Stimulated activated CD4-positive, alpha-beta T cell treated with anti-CD3 and anti-CD28 coated beads, Interleukin-2, amount 100 ng/mL, for 4 hours (primary cell): ENCODE measurements around the gene EPS8.
"Not testable (repeated sequence)": the region's sequence is repeated elsewhere in the genome, so short reads cannot be mapped to it uniquely, and the experiment has no call there.

ENCODE experiments used
- DNase-seq: peaks from one replicate; pipeline ENCODE4 v3.0.0-alpha.2; 2020; ENCODE audit warnings: low read depth

EPS8 gene

DNA sequence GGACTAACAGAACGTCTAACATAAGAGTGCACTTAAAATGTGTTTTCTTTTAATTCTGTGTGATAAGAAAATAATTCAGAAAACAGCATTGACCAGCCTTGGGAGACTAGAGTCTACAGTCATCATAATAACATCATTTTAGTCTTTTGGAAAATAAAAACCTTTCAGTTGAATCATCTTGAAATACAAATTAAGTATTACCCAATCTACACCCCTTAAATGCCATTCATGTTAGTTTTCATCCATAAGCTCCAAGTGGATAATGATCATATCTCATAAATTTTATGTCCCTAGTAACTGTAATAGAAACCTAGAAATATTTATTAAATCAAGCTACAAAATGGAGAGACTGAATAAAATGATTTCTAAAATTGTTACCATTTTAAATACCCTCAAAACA lies 32.4 kb downstream of the EPS8 start:
- DNase-seq, result no peak

DNA sequence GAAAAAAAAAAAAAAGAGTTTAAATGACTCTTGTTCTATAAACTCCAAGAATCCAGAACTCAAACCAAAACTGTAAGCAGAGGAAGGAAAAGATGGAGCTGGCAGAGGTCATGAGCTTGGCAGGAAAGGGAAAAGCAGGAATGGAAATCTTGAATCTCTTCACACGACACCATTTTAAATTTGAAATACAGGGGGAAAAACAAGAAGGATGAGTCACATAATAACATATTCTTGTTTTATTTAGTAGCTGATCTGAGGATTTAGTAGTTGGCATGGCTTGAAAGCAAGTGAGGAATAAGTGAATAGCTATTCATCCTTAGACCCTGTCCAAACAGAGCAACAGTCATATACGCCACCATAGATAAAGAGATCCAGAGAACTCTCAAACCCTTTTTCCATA lies 35.0 kb downstream of the EPS8 start:
- no peak for DNase-seq

DNA sequence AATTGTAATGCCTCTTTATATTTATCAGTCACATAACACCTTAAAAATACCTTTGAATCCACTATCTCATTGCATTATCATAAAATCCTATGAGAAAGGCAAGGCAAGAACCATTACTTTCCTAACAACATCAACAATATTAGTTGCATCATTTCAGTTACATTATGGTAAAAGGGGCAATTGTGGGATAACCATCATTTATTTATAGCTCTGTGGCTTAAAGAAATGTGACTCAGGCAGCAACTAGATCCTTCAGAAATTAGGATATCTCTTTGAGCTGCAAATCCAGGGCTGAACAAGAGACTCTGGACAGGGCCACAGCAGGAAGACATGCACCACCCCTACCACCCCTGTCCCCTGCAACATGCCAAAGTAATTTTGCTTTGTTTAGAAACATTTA lies 36.4 kb downstream of the EPS8 start:
- DNase-seq, result no peak

DNA sequence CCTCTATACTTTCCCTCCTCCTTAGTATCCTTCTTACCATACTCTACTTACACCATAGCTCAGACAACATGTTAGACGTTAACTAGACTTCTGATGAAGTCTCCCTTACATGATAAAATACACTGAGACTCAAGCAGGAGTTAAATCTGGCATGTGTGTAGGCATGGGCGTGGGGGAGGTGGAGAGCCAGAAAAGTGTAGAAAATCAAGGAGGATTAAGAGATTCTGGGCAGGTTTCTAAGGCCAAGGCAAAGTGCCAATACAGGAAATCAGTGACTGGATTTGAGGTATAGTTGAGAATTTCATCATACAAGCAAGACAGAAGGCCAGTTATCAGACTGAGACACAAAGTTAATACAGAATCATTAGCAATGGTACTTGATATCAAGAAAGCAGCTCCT lies 37.4 kb downstream of the EPS8 start:
- DNase-seq, result no peak

DNA sequence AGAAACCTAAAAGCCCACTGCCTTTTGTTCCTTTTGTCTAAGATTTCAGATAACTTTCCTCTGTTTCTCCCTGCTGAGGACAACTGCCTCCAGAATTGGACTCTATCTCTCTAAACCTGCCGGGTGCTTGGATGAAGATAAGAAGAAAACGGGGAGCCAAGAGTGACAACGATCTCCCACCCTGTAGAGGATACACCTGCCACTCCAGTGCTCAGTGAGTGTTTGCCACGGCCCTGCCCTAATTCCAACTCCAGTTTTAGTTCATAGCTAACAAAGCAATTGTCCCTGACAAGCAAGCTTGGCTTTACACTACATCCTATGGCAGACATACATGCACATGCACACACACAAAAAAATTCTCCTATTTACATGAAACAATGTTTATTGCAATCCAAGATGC lies 39.3 kb downstream of the EPS8 start:
- DNase-seq, result no peak

DNA sequence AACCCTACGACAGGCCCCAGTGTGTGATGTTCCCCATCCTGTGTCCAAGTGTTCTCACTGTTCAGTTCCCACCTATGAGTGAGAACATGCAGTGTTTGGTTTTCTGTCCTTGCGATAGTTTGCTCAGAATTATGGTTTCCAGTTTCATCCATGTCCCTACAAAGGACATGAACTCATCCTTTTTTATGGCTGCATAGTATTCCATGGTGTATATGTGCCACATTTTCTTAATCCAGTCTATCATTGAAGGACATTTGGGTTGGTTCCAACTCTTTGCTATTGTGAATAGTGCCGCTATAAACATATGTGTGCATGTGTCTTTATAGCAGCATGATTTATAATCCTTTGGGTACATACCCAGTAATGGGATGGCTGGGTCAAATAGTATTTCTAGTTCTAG lies 47.3 kb downstream of the EPS8 start:
- not testable (repeated sequence) for DNase-seq

DNA sequence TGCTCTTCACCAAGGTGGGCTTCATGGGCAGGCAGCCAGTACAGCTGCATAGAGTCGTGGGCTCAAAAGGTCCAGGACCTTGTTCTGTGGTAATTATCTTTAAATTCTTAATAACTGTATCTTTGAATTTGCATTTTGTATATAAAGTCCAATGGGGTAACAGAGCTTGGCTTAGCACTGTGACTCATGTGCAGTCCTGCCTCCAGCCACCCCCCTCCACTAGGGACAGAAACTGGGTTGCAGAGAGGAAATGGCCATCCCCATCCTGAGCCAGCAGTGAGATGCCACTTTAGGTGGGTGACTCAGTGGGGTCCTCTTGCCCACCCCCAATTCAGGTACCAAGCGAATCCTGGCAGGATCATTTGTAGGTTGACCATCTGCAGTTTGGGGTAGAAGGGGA lies 48.1 kb downstream of the EPS8 start:
- DNase-seq, result no peak

DNA sequence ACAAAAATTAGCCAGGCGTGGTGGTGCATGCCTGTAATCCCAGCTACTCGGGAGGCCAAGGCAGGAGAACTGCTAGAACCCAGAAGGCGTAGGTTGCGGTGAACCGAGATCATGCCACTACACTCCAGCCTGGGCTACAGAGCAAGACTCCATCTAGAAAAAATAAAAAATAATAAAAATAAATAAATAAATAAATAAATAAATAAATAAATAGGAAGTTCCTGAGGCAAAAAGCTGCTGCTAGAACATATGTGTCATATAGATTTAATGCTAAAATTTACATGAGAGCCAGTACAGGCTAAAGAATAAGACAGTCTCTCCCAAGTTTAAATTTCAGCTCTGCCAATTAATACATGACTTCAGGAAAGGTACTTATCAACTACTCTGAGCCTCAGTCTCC lies 48.8 kb downstream of the EPS8 start:
- DNase-seq, result not testable (repeated sequence)

DNA sequence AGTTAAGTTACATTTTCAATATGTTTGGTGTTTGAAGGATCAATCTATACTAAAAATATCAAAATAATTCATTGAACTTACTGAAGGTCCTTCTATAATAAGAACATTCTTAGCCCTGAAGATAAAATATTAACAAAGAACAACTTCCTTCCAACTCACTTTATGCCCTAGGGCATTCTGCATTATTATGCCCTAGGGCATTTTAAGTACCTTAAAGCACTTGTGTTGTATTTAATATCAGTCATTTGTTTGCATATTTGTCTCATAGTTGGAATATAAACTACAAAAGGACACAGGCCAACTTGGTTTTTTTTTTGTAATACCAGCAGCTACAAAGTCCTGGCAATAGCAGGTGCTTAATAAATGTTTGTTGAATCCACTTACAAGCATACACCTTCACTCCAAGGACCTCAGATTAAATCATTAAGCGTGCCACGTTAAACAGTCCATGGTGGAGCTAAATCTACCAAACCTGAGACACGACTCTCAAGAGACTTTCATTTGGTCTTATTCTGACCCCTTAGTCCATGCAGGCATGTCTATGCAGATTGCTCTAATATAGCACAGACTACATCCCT lies 50.7 kb downstream of the EPS8 start:
- no peak for DNase-seq

DNA sequence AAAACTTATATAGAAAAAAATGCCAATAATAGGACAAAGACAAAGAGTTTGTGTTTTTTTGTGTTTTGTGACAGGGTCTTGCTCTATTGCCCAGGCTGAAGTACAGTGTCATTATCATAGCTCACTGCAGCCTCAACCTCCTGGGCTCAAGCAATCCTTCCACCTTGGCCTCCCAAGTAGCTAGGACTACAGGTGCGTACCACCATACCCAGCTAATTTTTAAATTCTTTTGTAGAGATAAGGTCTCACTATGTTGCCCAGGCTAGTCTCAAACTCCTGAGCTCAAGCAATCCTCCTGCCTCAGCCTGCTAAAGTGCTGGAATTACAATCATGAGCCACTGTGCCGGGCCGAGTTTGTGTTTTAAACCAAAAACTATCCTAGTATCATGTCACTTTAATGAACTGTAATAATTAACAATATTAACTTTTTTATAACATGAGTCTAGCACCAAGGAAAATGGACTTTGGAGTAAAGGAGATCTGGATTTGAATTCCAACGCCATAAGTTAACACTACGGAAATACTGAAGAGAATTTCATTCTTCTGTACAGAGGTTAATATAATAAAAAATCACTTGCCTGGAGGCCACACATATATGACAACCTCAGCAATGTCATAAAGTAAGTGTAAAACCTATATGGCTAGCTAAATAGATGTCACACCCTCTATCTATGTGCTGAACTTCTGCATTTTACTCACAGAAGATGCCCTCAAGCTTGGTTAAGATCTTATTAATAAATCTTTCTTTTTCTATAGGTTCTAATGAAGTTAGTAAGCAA lies 53.2 kb downstream of the EPS8 start:
- DNase-seq, result no peak

DNA sequence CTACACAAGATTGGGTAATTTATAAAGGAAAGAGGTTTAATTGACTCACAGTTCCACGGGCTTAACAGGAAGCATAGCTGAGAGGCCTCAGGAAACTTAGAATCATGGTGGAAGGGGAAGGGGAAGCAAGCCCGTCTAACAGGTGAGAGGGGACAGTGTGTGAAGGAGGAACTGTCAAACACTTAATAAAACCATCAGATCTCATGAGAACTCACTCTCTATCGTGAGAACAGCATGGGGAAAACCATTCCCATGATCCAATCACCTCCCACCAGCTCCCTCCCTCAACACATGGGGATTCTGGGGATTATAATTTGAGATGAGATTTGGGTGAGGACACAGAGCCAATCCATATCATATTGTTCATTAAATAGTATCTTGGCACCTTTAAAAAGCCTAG lies 56.1 kb downstream of the EPS8 start:
- no peak for DNase-seq

DNA sequence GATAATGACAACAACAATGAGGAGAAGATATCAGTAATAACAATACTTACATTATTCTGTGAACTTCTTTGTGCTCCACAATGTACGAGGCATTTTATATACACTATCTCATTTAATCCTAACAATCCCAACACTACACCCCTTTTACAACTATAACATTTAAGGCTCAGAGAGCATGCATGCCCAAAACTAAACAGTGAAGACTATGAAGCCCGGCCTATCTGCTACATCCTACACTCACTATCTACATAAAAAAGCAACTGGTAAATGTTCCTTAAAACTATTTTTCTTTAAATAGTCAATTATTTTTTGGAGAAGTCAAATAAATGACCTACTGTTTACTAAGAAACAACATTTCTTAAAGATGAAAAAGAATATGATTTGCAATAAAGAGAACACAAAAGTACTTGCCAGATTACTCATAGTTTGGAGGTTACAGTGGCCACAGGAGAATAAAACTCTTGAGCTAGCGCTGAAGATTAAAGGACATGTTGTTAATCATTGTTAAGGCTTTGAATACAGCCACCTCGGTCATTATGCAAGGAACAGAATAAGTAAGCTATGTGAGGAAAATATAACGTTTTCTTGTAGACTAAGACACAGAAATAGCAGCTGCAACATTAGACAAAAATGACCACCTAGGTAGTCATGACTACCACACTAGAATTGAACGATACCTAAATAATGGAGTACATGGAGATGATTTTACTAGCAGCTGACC lies 56.7 kb downstream of the EPS8 start:
- DNase-seq, result no peak

DNA sequence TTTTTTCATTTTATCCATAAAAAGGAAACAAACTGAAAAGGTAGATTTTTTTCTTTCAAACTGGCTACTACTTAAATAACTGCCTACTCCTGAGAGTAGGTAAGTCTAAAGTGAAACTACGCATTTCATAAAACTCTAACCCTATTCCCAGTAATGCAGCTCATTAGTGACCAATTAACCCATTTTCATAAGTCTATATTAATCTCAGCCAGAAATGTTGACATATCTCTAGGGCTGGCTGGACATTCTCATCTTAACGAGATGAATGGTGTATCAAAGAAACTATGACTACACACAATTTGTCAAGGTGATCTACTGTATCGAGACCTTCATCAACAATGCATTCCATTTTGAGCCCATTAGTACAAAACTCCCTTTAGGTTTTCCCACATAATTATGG lies 57.2 kb downstream of the EPS8 start:
- no peak for DNase-seq

DNA sequence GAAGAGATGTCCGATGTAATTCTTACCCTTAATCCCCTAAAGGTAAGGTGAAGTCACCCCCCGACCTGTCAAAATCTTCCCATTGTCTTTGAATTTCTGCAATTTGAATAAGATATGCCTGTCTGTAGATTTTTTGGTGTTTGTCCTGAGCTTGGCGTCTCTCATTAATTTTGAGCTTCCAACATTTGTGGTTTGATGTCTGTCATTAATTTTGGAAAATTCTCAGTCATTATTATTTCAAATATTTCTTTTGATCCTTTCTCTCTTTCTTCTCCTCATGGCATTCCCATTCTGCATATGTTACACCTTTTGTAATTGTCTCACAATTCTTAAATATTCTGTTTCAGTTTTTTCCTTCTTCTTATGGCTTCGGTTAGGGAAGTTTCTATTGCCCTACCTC lies 60.1 kb downstream of the EPS8 start:
- no peak for DNase-seq

DNA sequence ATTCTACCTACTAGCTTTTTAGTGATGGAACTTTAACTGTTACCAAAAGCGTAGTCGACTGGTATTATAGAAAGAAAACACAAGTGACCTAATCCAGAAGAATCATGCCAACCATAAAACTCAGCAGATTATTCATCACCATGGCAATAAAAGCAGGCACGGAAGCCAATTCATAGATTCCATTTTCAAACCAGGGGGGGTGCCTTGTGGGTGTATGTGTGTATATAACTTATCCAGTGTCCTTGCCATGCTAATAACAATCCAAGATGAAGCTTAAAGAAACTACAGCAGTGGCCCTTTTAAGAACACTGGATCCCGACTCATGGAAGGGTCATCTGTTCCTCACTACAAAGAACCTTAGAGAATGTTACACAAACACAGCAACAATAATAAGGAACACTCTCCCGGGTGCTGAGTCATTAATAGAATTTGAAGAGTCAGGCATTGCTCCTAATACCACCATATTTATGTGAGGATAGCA lies 61.0 kb downstream of the EPS8 start:
- DNase-seq, result no peak

DNA sequence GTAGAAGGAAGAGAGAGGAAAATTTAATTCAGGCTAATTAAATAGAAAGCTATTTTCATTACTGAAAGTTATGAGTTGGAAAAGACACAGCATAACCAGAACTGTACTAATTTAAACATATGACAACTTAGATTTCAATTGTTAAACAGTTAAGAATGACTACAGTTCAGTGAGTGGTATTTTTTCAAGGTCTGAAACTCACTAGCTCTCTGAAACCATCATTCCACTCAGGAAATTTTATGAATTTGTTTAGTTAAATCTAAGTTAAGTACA lies 62.4 kb downstream of the EPS8 start:
- no peak for DNase-seq

DNA sequence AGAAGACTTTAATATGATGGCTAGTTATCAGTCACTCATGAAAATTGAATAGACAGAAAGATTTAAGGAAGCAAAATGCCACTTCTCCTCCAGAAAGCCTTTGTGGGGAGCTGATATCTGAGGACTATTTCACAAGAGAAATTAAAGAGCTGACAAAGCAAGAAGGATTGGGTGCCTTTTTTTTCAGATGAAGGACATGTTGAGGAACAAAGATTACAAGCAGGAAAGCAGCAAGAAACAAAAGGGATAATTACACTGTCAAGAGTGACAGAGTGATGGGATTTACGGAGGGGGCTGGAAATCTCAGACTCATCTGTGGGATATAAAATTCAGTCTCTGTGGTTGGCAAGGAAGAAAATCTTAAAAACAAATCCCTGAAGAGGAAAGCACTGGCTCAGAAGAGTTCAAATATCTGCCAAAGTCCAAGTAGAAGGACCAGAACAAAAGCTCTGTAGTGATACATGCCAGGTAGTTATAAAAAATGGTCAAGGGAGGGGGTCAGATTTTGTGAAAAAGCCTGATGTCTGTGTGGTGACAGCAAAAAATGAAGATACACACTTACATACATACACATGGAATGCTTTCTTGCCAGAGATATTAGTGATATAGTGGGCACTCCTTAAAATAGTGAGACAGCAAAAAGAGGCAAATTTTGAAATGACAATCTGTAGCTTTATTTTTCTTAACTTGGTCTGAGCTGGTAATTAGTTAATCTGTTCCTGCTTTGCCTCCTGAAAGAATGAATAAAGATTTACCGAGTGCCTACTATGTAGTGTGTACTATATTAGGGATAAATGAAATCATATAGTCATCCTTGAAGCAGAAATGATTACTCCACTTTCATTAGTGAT lies 62.9 kb downstream of the EPS8 start:
- no peak for DNase-seq

DNA sequence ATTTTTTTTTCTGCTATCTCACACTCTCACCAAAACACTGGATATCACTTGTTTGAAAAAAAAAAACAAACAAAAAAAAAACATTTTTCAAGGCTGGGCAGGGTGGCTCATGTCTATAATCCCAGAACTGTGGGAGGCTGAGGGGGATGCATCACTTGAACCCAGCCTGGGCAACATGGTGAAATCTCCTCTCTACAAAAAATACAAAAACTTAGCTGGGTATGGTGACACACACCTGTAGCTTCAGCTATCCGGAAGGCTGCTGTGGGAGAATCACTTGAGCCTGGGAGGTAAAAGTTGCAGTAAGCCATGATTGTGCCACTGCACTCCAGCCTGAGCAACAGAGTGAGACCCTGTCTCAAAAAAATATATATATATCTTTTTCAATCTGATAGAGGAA lies 66.2 kb downstream of the EPS8 start:
- DNase-seq, result no peak

DNA sequence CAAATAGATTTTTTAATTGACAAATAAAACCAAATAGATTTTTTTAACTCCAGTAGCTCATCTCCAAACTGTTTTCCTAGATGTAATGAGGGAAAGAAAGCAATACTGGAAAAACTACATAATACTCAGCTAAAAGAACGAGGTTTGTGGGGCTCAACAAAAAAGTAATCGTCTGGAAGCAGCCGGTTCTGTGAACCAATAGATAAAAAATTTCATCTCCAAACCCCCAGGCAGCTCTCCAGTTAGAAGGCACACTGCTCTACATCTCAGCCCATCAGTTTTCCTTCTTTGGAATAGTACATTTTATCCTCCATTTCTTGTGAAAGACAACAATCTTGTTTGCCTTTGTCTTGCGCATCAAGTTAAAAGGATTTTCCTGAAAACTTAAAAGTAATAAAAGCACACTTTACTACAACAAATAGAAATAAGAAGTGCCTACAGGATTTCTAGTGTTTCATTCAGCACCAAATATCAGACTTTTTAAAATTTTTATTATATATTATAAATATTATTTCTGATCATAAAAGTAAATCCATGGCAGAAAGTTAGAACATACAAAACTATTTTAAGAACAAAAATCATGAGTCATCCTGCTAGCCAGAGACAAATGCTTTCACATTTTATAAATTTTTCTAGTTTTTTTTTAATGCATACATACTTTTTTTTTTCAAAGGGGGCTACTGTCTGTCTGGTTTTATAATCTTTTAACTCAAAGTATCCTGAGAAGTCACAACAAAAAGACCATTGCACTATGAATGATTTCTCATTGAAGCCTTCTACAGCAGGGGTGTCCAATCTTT lies 67.7 kb downstream of the EPS8 start:
- DNase-seq, result no peak

DNA sequence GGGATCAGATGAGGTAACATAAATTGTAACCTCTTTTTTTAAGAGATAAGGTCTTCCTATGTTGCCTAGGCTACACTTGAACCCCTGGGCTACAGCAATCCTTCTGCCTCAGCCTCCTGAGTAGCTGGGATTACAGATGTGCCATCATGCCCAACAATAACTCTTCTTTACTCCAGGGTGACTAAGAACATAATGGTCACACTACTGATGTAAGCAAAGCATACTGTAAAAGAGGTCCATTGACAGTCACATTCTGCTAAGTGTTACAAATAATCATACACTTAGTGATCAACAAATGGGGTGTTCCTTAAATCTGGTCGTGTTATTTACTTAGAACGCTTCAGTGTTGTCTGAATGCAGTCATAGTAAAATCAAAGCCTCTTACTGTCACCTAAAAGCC lies 68.9 kb downstream of the EPS8 start:
- no peak for DNase-seq

DNA sequence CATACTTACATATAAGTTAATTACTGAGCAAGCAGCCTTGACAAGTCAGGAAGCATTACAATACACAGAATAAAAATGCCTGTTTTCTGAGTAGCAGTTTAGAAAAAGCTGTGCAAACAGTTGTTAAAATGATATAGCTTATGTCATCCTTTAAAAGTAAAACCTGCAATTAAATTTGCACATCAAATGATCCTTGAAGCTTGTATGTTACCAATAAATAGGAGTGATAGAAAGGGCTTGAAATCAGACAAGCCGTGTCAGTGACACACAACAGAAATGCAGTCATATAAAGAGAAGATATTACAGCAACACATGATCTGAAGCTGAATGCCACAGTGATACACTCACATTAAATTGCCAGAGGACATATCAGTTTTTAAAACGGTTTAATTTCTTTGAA lies 70.0 kb downstream of the EPS8 start:
- no peak for DNase-seq
